Islet precursor cell (in vitro differentiated cells): ENCODE results near the gene CD22.

ENCODE experiments used
- DNase-seq: peaks from one replicate; pipeline ENCODE4 v3.0.0-alpha.2; 2018

Gene CD22

DNA sequence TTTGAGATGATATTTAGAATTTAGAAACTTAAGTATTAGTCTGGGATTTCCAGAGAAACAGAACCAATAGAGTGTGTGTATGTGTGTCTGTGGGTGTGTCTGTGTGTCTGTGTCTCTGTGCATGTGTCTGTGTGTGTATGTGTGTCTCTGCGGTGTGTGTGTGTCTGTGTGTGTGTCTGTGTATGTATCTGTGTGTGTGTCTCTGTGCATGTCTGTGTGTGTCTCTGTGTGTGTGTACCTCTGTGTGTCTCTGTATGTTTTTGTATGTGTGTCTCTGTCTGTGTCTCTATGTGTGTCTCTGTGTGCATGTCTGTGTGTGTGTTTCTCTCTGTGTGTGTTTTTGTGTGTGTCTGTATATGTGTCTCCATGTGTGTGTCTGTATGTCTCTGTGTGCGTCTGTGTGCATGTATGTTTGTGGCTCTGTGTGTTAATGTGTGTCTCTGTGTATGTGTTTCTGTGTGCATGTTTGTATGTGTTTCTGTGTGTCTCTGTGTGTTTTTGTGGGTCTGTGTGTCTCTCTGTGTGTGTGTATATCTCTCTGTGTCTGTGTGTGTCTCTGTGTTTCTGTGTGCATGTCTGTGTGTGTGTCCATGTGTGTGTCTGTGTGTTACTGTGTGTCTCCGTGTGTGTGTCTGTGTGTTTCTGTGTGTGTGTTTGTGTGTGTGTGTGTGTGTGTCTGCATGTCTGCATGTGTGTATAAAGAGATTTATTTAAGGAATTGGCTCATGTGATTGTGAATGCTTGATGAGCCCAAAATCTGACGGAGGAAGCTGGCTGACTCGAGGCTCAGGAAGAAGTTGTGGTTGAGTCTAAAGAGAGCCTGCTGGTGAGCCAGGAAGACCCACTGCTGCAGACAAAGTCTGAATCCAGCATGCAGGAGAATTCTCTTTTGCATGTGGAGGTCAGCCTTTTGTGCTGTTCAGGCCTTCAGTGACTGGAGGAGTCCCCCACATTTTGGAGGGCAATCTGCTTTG lies 64.0 kb downstream of the CD22 start:
- no peak for DNase-seq

DNA sequence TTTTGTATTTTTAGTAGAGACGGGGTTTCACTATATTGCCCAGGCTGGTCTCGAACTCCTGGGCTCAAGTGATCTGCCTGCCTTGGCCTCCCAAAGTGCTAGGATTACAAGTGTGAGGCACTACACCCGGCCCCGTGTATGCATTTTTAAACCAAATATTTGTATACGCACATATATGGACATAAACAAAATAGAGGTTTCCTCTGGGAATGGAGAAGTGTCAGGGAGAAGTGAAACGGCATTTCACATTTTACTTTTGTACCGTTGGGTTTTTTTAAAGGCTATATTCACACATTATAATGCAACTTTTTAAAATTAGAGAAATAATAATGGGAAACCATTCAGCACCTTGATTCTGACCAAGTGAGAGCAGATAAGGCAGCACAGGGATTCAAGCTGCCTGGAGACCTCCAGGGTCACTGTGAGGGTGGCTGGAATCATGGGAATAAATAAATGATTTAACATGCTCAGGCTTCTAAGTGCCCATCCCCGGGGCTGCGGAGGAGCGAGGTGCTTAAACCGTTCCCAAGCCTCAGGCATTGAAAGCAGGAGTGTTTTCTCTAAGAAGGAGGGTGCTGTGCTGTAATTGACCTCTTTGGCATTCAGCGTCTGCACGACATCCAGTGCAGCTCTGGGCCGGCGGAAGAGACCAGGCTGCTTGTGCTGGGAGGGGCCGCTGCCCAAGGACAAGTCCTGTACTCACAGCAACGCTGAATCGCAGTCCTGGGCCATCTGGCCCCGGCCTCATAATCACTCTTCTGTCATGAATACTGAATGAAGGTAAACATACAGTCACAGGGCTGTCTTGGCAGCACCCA lies 66.6 kb downstream of the CD22 start:
- peak; percentile 86 for DNase-seq

DNA sequence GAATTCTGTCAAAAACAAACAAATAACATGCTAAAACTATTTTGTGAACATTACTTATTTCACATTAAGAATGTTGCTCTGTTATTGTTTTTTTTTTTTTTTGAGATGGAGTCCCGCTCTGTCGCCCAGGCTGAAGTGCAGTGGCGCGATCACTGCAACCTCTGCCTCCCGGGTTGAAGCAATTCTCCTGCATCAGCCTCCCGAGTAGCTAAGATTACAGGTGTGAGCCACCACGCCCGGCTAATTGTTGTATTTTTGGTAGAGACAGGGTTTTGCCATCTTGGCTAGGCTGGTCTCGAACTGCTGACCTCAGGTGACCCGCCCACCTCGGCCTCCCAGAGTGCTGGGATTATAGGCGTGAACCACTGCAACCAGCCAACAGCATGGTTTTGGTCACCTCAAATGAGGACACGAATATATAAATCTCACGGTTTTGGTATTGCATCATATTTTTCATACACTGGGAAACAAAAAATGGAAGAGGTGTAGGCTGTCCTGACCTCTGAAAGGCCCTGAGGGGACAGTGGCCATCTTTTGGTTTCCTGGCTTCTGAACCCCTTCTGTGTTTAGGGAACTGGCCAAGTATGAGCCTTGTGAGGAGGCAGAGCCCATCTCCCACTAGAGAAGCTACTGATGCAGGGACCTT lies 67.4 kb downstream of the CD22 start:
- DNase-seq = no peak
